Endothelial cell of hepatic sinusoid (primary cell): Measurements from ENCODE around the gene SDS.

Experiments used
- in situ Hi-C: cut with HindIII; loops from 2 replicates; pipeline ENCODE4 v1.10.0; 2017; ENCODE audit warnings: low sequenced_read_pairs

SDS gene

GRCh38 chr12:113401066-113402000 is 2.4 kb downstream of the SDS start:
- in situ Hi-C loops: no loop called here

DNA sequence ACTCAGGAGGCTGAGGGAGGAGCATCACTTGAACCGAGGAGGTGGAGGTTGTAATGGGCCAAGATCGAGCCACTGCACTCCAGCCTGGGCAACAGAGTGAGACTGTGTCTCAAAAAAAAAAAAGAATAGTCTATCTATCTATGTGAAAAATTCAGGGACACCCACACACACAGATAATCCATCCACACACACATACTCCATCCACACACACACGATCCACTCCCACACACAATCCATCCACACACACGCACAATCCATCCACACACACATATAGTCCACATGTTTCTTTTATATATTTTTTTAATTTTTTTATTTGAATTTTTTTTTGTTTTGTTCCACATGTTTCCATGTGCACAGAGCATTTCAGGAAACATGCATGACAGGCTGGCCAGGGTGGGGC is 3.3 kb downstream of the SDS start:
- in situ Hi-C loops: no loop called here

DNA sequence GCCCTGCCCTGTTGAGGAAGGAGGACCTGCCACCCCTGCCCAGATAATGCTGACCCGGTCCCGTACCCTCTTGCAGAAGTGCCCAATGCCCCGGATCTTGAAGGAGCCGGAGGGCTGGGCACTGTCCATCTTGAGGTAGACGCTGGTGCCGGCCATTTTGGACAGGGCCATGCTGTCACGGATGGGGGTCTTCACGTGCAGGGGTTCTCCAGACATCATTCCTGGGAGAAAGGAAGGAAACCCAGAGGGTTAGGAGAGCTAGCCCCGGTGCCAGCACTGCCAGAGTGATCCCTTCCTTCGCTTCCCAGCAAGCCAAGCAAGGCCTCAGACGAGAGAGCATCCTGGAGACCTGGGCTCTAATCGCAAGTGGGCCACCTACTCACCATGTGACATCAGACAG is 4.2 kb downstream of the SDS start:
- in situ Hi-C loops: no loop called here

- in situ Hi-C loops: no loop called here
Measured at GRCh38 chr12:113398346-113399290, 5.1 kb downstream of the SDS start.

GRCh38 chr12:113397497-113398197 is 6.0 kb downstream of the SDS start:
- in situ Hi-C loops: no loop called here

DNA sequence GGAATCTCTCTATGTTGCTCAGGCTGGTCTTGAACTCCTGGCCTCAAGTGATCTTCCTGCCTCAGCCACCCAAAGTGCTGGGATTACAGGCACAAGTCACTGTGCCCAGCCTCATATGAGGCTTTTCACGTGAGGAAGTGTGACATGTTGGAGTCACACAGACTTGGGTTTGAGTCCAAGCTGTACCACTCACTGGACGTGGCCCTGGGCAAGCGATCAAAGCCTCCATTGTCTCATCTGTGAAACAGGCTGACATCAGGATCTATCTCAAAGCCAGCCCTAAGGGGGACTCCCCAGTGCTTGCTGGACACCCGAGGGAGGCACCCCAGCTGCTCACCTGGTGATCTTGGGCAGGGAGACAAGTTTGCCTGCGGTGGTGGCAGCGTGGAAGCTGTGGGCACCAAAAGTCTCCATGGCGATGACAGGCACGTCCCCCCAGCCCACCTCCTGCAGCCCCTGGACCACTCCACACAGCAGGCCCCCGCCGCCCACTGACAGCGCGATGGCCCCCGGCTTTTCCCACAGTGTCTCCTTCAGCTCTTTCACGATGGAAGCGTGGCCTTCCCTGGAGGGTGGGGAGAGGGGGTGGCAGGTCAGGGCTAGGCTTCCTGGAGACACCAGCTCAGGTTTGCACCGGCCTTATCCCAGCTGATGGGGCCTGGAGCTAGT is 6.7 kb downstream of the SDS start:
- in situ Hi-C loops: no loop called here

DNA sequence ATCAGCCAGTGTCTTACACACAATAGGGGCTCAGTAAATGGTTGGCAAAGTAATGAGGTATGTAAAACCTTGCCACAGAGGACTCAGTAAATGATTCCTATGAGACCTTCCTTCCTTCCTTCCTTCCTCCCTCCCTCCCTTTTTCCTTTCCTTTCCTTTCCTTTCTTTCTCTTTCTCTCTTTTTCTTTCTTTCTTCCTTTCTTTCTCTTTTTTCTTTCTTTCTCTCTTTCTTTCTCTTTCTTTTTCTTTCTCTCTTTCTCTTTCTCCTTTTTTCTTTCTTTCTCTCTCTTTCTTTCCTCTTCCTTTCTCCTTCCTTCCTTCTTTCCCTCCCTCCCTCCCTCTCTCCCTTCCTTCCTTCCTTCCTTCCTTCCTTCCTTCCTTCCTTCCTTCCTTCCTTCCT is 7.5 kb downstream of the SDS start:
- in situ Hi-C loops: no loop called here

DNA sequence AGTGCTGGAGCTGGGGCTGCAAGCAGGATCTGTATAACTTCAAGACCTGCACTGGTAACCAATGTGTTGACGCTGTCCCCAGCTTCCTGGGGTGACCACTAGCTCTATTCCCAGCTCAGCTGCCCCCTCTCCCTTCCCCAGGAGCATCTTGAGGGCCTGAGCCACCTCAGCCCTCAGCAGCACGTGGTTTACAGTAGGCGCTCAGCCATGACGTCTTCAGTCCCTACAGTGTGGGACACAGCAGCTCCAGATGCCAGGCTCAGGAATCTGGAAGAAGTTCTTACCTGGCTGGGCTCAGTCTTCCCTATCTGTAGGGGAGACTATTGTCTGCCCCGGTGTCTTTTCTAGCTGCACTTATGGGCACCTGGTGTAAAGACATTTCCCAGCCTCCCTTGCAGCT is 8.6 kb downstream of the SDS start:
- in situ Hi-C loops: no loop called here

GRCh38 chr12:113393749-113394148 is 9.9 kb downstream of the SDS start:
- in situ Hi-C loops: no loop called here

- in situ Hi-C loops: no loop called here
Measured at GRCh38 chr12:113392988-113393579, 10.6 kb downstream of the SDS start.

DNA sequence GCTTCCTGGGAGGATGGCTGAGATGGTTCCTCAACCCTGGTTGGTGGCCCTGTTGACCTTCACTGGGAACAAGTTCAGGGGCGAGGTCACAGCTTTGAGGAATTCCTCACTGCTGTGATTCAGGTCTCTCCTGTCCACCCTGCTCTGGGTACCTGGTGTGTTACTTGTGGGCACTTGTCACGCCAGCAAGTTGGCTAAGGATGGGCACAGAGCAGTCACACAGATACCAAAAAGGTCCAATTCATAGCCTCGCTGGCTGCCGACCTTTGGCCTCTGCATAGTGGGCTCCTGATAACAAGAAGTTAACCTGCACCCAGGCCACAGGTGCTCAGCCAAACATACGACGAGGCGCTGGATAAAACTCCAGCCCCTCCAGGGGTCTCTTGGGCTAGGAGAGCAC is 11.2 kb downstream of the SDS start:
- in situ Hi-C loops: no loop called here

- in situ Hi-C loops: no loop called here
Measured at GRCh38 chr12:113391650-113392337, 11.9 kb downstream of the SDS start.

DNA sequence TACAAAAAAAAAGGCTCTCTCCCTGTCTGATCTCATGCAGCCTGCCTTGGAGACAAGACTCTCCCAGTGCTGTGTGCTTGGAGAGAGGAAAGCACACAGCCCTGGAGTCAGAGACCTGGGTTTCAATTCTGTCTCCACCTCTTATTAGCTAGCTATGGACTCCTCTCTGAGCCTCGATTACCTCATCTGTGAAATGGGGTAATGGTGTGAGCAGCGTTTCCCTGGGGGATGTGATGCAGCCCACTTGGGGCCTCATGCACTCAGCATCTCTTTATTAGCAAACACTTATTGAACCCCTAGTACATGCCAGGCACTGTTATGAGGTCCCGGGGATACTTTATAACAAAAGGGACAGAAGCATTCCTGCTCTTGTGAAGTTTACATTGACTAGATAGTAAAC is 12.5 kb downstream of the SDS start:
- in situ Hi-C loops: no loop called here

- in situ Hi-C loops: no loop called here
Measured at GRCh38 chr12:113390064-113391043, 13.3 kb downstream of the SDS start.

DNA sequence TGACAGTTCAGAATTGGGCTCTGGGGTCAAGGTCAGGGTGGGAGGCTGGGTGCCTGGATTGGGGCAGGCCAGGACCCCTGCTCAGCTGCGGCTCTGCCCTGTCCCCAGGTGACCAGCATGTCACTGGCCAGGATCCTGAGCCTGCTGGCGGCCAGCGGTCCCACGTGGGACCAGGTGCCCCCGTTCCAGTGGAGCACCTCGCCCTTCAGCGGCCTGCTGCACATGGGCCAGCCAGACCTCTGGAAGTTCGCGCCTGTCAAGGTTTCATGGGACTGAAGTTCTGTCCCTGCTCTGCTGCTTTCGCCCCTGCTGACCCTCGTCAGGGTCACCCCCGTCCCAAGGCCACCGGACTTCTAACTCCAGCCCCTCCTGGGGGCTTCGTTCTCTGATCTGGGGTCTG is 15.3 kb downstream of the SDS start:
- in situ Hi-C loops: no loop called here

GRCh38 chr12:113387631-113388030 is 16.1 kb downstream of the SDS start:
- in situ Hi-C loops: no loop called here

DNA sequence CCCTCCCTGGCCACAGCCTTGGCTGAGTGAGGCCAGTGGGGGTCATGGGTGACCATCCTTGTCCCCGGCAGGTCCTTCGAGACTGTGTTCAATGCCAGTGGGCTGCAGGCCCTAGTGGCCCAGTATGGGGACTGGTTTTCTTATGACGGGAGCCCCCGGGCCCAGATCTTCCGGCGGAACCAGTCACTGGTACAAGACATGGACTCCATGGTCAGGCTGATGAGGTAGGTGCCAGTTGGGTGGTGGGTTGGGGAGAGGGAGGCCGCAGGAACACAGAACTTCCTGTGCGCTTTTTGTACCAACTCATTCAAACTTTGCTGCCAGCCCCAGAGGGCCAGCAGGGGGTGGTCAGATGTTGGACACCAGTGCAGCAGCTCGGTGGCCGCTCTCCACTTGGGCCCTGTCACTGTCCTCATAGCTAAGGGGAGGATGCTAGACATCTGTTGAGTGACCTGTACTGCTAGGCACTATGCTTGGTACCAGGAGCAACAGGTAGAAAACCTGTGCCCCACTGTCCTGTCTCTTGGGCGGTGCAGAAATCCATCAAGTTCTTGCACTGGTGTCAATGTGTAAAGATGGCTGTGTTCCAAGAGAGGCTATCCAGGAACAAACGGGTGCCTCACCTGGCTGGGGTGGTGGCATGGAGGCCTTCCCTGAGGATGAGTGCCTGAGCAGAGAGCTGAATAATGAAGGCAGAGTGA is 16.7 kb downstream of the SDS start:
- in situ Hi-C loops: no loop called here
